ENCODE results near the gene AGXT.

GRCh38 chr2:240929364-240930095, 60.9 kb downstream of the AGXT start:
- TF ChIP-seq CTCF (IDR thresholded peaks at IDR 0.05), result no peak
- no peak for TF ChIP-seq POLR2A (IDR thresholded peaks at IDR 0.05)
